Measurements from ENCODE around the gene RNPC3. TPM values are rescaled to one million over a fixed set of nuclear protein-coding genes. Genes with fewer than 3 reads are reported as not detected.

Gene RNPC3
- total RNA-seq, 1 experiment from 2014 or later: 16.4 TPM

- TF ChIP-seq ATF6 (CRISPR knock-in tag; IDR thresholded peaks at IDR 0.05) (no peak), ZNF232 (CRISPR knock-in tag; IDR thresholded peaks at IDR 0.05) (no peak)
Observed at GRCh38 chr1:103523346-103523745, 2.2 kb upstream of the RNPC3 start (continued).

GRCh38 chr1:103525114-103525606 lies 339 bp upstream of the RNPC3 start:
- TF ChIP-seq EMX1 (CRISPR knock-in tag; IDR thresholded peaks at IDR 0.05) (no peak), ZBTB43 (CRISPR knock-in tag; IDR thresholded peaks at IDR 0.05) (no peak), ZNF121 (CRISPR knock-in tag; IDR thresholded peaks at IDR 0.05) (no peak), ZNF219 (CRISPR knock-in tag; IDR thresholded peaks at IDR 0.05; ENCODE audit: borderline replicate concordance) (no peak), IRF2 (CRISPR knock-in tag; IDR thresholded peaks at IDR 0.05; ENCODE audit: borderline replicate concordance, low read depth) (no peak), HMGA2 (CRISPR knock-in tag; IDR thresholded peaks at IDR 0.05) (no peak), AFF4 (CRISPR knock-in tag; IDR thresholded peaks at IDR 0.05; ENCODE audit: borderline replicate concordance) (no peak), JAZF1 (CRISPR knock-in tag; IDR thresholded peaks at IDR 0.05) (no peak)
- peaks cover 9% of the 10 kb centered on the region for H3K9me3 Mint-ChIP-seq
- H3K27ac Mint-ChIP-seq: no peak overlapping the region
- H3K36me3 Mint-ChIP-seq: peaks cover 13% of the 10 kb centered on the region
- peaks cover 4% of the 10 kb centered on the region; the same call in 1 of the 2 replicates for H3K27me3 Mint-ChIP-seq (ENCODE audit: low read depth)
- no peak for DNase-seq (ENCODE audit: low spot score)
- peak overlapping the region; percentile 67 for H3K4me3 Mint-ChIP-seq
- peaks cover 17% of the 10 kb centered on the region for H3K4me1 Mint-ChIP-seq
- ATAC-seq: peak; percentile 76
- ChIA-PET POLR2A (no interaction called here), CTCF (interaction anchor here (1.4 to 1.9 kb wide), 2 partner anchors 11 to 64 kb away, joined by 3 to 6 read pairs; no protein-coding TSS in a partner anchor)

- ChIA-PET CTCF (no interaction called here), POLR2A (no interaction called here)
- peaks cover 13% of the 10 kb centered on the region for H3K36me3 Mint-ChIP-seq
- DNase-seq (ENCODE audit: low spot score): no peak
- peak overlapping the region; percentile 100 for H3K4me3 Mint-ChIP-seq
- H3K27ac Mint-ChIP-seq: no peak overlapping the region
- H3K4me1 Mint-ChIP-seq: peaks cover 17% of the 10 kb centered on the region
- ATAC-seq: no peak
- peaks cover 9% of the 10 kb centered on the region for H3K9me3 Mint-ChIP-seq
- peaks cover 4% of the 10 kb centered on the region; the same call in 1 of the 2 replicates for H3K27me3 Mint-ChIP-seq (ENCODE audit: low read depth)
- TF ChIP-seq ZNF532 (CRISPR knock-in tag; IDR thresholded peaks at IDR 0.05; ENCODE audit: borderline replicate concordance): no peak
Observed at GRCh38 chr1:103527331-103527730, 1.8 kb downstream of the RNPC3 start.
